NCI-H345 (cell line): ENCODE measurements around the gene ARHGAP19.
"Not testable (repeated sequence)": the region's sequence is repeated elsewhere in the genome, so short reads cannot be mapped to it uniquely, and the experiment has no call there.

Source experiments
- DNase-seq: peaks from one replicate; lab custom pipeline; 2025; lab: John Stamatoyannopoulos, UW

Gene ARHGAP19

GRCh38 chr10:97279121-97279815 is 13.2 kb downstream of the ARHGAP19 start:
- no peak for DNase-seq

DNA sequence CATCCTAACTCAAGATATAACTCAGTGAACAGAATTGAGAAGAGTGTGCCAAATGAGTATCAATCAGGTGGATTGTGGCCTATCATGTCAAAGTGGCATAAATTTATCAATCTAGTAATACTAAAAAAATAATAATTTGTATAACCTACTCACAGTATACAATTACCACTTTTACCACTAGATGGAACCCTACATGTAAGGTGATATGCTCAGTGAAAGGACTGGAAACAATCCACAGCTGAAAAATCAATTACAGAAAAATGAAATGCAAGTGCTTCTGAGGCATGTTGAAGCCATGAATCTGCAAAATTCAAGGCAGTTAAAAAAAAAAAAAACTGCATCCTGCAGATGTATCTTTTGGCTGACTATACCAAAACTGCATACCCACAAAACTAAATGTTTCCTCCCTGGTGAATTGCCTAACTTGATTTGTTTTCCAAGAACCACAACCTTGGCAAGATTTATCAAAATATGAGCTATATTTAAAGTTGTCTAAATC is 13.9 kb downstream of the ARHGAP19 start:
- DNase-seq: peak; percentile 21

- DNase-seq: no peak
Observed at GRCh38 chr10:97277551-97277950, 14.9 kb downstream of the ARHGAP19 start.

DNA sequence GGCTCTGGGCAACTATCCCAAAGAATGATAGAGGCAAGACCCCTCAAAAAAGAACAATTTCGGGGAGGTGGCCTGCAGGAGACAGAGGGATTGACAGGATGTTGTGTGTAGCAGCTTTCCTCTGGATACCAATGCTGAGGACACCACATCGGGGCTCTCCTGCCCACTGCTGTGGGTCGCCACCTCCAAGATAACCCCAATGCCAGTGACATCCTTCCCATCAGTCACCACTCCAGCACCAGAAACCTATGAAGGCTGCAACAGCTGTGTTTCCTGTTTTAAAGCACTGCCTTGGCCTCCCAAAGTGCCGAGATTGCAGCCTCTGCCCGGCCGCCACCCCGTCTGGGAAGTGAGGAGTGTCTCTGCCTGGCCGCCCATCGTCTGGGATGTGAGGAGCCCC is 17.6 kb downstream of the ARHGAP19 start:
- DNase-seq: no peak

DNA sequence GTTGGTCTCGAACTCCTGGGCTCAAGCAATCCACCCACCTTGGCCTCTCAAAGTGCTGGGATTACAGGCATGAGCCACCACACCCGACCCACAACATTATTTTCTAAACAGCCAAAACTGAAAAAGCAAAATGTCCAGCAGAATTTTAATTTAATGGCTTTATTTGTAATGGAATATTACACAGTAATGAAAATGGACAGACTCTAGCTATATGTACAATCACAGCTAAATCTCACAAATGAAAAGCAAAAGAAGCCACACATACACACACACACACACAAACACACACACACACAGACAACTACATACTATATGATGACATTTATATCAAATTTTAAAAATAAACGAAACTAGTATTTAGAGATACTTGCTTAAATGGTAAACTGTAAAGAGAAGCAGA is 18.7 kb downstream of the ARHGAP19 start:
- DNase-seq: no peak

- no peak for DNase-seq
Observed at GRCh38 chr10:97270523-97271154, 21.8 kb downstream of the ARHGAP19 start.

DNA sequence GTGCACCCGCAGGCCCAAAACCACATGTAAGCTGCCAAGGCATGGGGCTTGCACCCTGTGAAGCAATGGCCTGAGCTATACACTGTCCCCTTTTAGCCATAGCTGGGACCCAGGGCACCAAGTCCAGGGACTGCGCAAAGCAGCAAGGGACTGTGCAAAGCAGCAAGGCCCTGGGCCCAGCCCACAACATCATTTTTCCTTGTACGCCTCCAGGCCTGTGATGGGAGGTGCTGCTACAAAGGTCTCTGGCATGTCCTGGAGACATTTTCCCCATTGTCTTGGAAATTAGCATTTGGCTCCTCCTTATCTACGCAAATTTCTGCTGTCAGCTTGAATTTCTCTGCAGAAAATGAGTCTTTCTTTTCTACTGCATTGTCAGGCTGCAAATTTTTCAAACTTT is 24.8 kb downstream of the ARHGAP19 start:
- DNase-seq: no peak

- not testable (repeated sequence) for DNase-seq
Observed at GRCh38 chr10:97265095-97265494, 27.3 kb downstream of the ARHGAP19 start.

- no peak for DNase-seq
Observed at GRCh38 chr10:97263971-97264370, 28.5 kb downstream of the ARHGAP19 start.

GRCh38 chr10:97261656-97262055 is 30.8 kb downstream of the ARHGAP19 start:
- DNase-seq: no peak

- DNase-seq: no peak
Observed at GRCh38 chr10:97261183-97261582, 31.3 kb downstream of the ARHGAP19 start.

GRCh38 chr10:97259119-97259518 is 33.3 kb downstream of the ARHGAP19 start:
- DNase-seq: no peak

DNA sequence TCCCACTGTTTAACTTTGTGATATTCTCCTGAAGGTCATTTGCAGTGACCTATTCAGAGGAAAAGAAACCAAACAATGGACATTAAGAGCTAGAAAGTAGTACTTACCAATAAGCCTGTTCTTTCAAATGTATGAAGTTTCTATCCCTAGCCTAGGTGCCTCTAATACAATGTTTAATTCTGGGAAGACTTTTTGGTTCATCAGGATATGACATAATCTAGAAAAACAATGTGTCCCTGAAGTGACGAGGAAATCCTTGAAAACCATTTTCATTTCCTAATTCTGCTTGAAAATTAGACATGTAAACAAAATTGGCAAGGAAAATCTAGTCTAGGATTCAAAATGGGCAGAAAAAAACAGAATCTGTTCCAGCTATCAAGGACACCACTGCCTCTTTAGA is 36.1 kb downstream of the ARHGAP19 start:
- no peak for DNase-seq

GRCh38 chr10:97255512-97256293 is 36.7 kb downstream of the ARHGAP19 start:
- DNase-seq: no peak

- no peak for DNase-seq
Observed at GRCh38 chr10:97254694-97255093, 37.7 kb downstream of the ARHGAP19 start.

- no peak for DNase-seq
Observed at GRCh38 chr10:97250952-97251351, 41.5 kb downstream of the ARHGAP19 start.

GRCh38 chr10:97243836-97244235 is 48.6 kb downstream of the ARHGAP19 start:
- no peak for DNase-seq

- DNase-seq: no peak
Observed at GRCh38 chr10:97238855-97239254, 53.6 kb downstream of the ARHGAP19 start.

- DNase-seq: no peak
Observed at GRCh38 chr10:97235353-97235752, 57.1 kb downstream of the ARHGAP19 start.

- DNase-seq: peak; percentile 21
Observed at GRCh38 chr10:97234400-97234799, 58.0 kb downstream of the ARHGAP19 start.

DNA sequence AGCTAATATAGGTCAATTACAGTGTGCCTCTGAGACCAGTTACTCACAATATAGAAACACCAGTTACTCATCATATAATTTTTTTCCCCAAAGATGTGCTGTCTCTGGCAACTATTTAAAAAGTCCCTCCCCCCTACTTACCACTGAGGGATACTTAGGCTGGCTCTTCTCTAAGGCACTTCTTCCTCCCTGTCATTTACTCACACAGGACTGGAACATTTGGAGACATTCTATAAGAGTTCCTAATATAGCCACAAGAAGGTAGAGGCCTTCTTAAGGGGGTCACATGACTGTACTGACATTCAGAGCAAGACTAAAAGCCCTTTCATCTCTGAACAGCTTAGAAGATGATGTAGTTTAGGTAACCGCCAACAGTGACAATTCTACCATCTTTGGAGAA is 62.3 kb downstream of the ARHGAP19 start:
- no peak for DNase-seq

DNA sequence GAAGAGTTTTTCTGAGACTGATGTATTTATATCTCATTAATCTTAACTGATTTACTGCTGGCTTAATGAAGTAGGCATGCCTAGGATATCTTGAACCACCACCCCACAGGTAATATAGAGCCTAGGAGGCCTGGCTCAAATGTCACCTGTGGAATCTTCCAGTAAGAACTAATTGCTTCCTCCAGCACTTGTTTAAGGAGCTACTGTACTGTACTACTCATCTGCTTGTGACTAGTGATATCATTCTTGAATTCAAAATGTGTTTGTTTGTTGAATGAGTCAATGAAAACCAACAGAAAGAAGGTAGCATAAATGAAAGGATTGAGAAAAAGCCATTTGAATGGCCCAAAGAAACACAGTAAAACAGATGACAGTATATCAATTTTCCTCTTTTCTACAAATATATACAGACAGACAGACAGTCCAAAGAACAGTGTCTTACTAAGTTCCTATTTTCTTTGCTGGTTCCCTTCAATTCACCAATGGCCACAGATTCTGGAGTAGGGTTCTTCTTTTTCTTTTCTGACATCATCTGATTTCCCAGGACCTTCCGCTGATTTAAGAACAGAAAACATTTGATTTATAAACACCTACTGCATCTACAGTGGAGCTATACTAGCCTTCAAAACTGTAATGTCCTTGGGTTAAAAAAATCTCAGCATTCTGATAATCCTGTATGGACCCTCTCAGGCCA is 63.0 kb downstream of the ARHGAP19 start:
- DNase-seq: no peak
